ENCODE results near the gene ELAVL1. TPM values are rescaled to one million over a fixed set of nuclear protein-coding genes. Genes with fewer than 3 reads are reported as not detected.

The ELAVL1 gene
- total and polyA plus RNA-seq, 2 donors (not counting 1 experiment from before 2014, with no cell fraction given), result 21.8 to 63.5 TPM

DNA sequence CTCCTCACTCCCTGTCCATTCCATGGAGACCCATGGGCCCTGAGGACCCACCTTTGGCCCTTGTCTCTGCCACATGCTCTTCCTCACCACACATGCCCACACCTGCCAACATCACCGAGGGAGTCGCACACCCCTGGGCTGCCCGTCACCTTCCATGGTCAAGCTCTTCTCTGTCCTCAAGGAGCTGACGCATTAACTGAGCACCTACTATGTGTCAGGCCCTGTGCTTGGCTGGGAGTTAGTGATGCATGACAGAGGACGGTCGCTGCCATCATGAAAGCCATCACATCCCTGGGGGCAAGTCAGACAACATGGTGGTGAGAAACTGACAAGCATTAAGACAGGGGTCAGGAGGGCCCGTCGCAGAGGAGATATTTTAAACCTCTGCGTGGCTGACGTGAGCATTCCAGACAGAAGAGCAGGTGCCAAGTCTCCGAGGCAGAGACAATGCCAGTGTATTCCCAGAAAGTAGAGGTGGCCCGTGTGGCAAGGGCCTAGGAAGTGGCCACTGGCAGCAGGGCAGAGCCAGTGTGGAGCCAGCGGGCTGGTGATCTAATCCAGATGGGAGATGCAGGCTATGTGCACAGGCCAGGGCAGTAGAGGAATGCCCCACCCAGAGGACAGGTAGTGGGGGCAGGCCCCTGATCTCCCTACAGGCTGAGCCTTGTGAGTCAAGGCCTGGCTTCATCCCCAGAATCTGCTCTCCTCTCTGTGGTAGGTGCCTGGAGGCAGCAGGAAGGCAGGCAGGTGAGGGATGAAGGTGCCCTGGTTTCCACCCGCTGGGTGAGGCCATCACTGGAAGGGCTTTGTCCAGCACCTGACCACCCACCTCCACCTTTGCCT, 21.2 kb downstream of the ELAVL1 start:
- H3K36me3 ChIP-seq (replicated peaks in 1 of 2; ENCODE audit: control extremely low read depth in 1 of 2, control insufficient read depth in 1 of 2, extremely low read depth in 1 of 2, insufficient read depth in 2 of 2, low read length in 1 of 2), result peaks cover 0 to 87% of the 10 kb centered on the region in 2 experiments
- no peak overlapping the region for H3K4me3 ChIP-seq (ENCODE audit: control extremely low read depth in 1 of 5, extremely low read depth in 1 of 5, insufficient read depth in 1 of 5, low read depth in 2 of 5, low read length in 4 of 5)
- no peak overlapping the region for H3K27ac ChIP-seq (ENCODE audit: low read length in 2 of 2)
- ATAC-seq (ENCODE audit: low read depth), result no peak
- H3K9ac ChIP-seq (ENCODE audit: low read length), result no peak overlapping the region
- Mint-ChIP-seq H3K27me3 (no peaks in the 10 kb centered on the region), H3K9me3 (ENCODE audit: insufficient read depth) (no peaks in the 10 kb centered on the region), H3K27ac (no peak overlapping the region), H3K4me1 (peaks cover 2% of the 10 kb centered on the region), H3K4me3 (no peak overlapping the region)
- WGBS (ENCODE audit: insufficient coverage), result 99% methylated on average over 14 of the region's 14 CpGs
- CTCF ChIA-PET, result interaction anchor here (0.6 to 1.0 kb wide), 2 partner anchors 18 to 30 kb away, joined by 3 read pairs; no protein-coding TSS in a partner anchor
- POLR2A ChIA-PET, result interaction anchor here (0.5 kb wide), 1 partner anchor 19 kb away, joined by 5 read pairs; no protein-coding TSS in a partner anchor
- no peaks in the 10 kb centered on the region for H3K9me3 ChIP-seq (ENCODE audit: control extremely low read depth in 1 of 3, control insufficient read depth in 2 of 3, insufficient read depth in 1 of 3, low read length in 2 of 3)
- H3K4me2 ChIP-seq (replicated peaks; ENCODE audit: low read depth, low read length, poor library complexity, severe bottlenecking), result no peak overlapping the region
- H3K4me1 ChIP-seq (ENCODE audit: control insufficient read depth in 2 of 2, insufficient read depth in 2 of 2, low read length in 2 of 2), result no peaks in the 10 kb centered on the region
- intact Hi-C loops (cut with micrococcal nuclease), result no loop called here
- H3K79me2 ChIP-seq (ENCODE audit: control insufficient read depth, insufficient read depth, low read length), result peaks cover 70% of the 10 kb centered on the region
- no peak for TF ChIP-seq EZH2 (IDR thresholded peaks at IDR 0.05; ENCODE audit: borderline replicate concordance, insufficient read depth, low read depth, low read length, poor library complexity, severe bottlenecking)
- TF ChIP-seq, protein P1, sequence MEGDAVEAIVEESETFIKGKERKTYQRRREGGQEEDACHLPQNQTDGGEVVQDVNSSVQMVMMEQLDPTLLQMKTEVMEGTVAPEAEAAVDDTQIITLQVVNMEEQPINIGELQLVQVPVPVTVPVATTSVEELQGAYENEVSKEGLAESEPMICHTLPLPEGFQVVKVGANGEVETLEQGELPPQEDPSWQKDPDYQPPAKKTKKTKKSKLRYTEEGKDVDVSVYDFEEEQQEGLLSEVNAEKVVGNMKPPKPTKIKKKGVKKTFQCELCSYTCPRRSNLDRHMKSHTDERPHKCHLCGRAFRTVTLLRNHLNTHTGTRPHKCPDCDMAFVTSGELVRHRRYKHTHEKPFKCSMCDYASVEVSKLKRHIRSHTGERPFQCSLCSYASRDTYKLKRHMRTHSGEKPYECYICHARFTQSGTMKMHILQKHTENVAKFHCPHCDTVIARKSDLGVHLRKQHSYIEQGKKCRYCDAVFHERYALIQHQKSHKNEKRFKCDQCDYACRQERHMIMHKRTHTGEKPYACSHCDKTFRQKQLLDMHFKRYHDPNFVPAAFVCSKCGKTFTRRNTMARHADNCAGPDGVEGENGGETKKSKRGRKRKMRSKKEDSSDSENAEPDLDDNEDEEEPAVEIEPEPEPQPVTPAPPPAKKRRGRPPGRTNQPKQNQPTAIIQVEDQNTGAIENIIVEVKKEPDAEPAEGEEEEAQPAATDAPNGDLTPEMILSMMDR (IDR thresholded peaks at IDR 0.05), result no peak
- peaks cover 74% of the 10 kb centered on the region for H4K20me1 ChIP-seq (ENCODE audit: control insufficient read depth, insufficient read depth, low read length, poor library complexity, severe bottlenecking)
- no peak for DNase-seq
- no peak overlapping the region for H2AFZ ChIP-seq (ENCODE audit: insufficient read depth, low read depth, low read length, poor library complexity, severe bottlenecking)
- H3K27me3 ChIP-seq (replicated peaks in 1 of 4; ENCODE audit: control extremely low read depth in 1 of 4, control insufficient read depth in 3 of 4, insufficient read depth in 4 of 4, low read length in 3 of 4), result no peaks in the 10 kb centered on the region

All from B cell (primary cell).